GM19397 (cell line): ENCODE results near the gene KRT72.

Experiments
- ATAC-seq: cut with Tn5 transposase; IDR thresholded peaks from one replicate; pipeline ENCODE4 v1.9.1; 2021; ENCODE audit warnings: mild to moderate bottlenecking, moderate library complexity; ENCODE audit not compliant: unreplicated experiment

Gene KRT72

GRCh38 chr12:52581481-52581880 lies 19.8 kb downstream of the KRT72 start:
- ATAC-seq = no peak

GRCh38 chr12:52581066-52581465 lies 20.2 kb downstream of the KRT72 start:
- no peak for ATAC-seq

- ATAC-seq = no peak
Measured at GRCh38 chr12:52580496-52580895, 20.8 kb downstream of the KRT72 start.

- ATAC-seq = no peak
Measured at GRCh38 chr12:52579468-52580465, 21.5 kb downstream of the KRT72 start.

- no peak for ATAC-seq
Measured at GRCh38 chr12:52578469-52578868, 22.8 kb downstream of the KRT72 start.

GRCh38 chr12:52577316-52577715 lies 23.9 kb downstream of the KRT72 start:
- no peak for ATAC-seq

GRCh38 chr12:52575948-52576347 lies 25.3 kb downstream of the KRT72 start:
- no peak for ATAC-seq

GRCh38 chr12:52575256-52575655 lies 26.0 kb downstream of the KRT72 start:
- ATAC-seq = no peak

GRCh38 chr12:52573743-52574142 lies 27.5 kb downstream of the KRT72 start, which contains the start of gene KRT74:
KRT74 (minus strand) TSS chr12:52573843; CDS start chr12:52573777, 66 bp downstream.
- ATAC-seq = no peak

GRCh38 chr12:52573306-52573705 lies 28.0 kb downstream of the KRT72 start:
- ATAC-seq = no peak

- no peak for ATAC-seq
Measured at GRCh38 chr12:52570511-52570910, 30.8 kb downstream of the KRT72 start.

- no peak for ATAC-seq
Measured at GRCh38 chr12:52568111-52568510, 33.2 kb downstream of the KRT72 start.

GRCh38 chr12:52566847-52567291 lies 34.4 kb downstream of the KRT72 start:
- no peak for ATAC-seq

GRCh38 chr12:52564582-52564981 lies 36.7 kb downstream of the KRT72 start:
- no peak for ATAC-seq

GRCh38 chr12:52561880-52562449 lies 39.3 kb downstream of the KRT72 start:
- no peak for ATAC-seq

GRCh38 chr12:52559979-52560378 lies 41.3 kb downstream of the KRT72 start:
- no peak for ATAC-seq

- ATAC-seq = no peak
Measured at GRCh38 chr12:52558781-52559445, 42.4 kb downstream of the KRT72 start.

- ATAC-seq = no peak
Measured at GRCh38 chr12:52557476-52557875, 43.8 kb downstream of the KRT72 start.

- ATAC-seq = no peak
Measured at GRCh38 chr12:52555577-52555976, 45.7 kb downstream of the KRT72 start.

GRCh38 chr12:52552681-52553195 lies 48.5 kb downstream of the KRT72 start, which contains the start of gene KRT71:
KRT71 (minus strand) TSS chr12:52553145; CDS start chr12:52553077, 68 bp downstream.
- ATAC-seq = no peak

- no peak for ATAC-seq
Measured at GRCh38 chr12:52552055-52552454, 49.2 kb downstream of the KRT72 start.
